GM21723 (cell line): Measurements from ENCODE around the gene NACA2.
"Not testable (repeated sequence)": the region's sequence is repeated elsewhere in the genome, so short reads cannot be mapped to it uniquely, and the experiment has no call there.

Source experiments
- ATAC-seq: cut with Tn5 transposase; IDR thresholded peaks from one replicate; pipeline ENCODE4 v1.9.1; 2021; ENCODE audit warnings: mild to moderate bottlenecking, moderate library complexity; ENCODE audit not compliant: unreplicated experiment

NACA2 gene

DNA sequence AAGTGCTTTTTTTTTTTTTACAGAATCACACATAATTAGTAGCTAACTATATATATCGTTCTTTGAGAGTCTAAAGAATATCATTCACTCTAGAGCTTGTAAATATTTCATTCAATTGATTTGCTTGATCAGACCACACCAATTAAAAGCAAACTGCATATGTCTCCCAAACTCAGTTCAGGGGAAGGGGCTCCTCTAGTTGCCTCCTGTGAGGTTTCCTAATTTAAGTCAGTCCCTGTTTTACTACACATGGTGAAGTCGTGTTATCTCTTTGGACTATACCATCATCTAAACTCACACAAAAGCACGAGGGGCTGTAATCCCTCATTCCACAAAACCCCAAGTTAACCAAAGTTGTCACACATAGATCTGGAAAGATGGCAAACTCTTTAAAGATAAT is 11.7 kb downstream of the NACA2 start:
- no peak for ATAC-seq

DNA sequence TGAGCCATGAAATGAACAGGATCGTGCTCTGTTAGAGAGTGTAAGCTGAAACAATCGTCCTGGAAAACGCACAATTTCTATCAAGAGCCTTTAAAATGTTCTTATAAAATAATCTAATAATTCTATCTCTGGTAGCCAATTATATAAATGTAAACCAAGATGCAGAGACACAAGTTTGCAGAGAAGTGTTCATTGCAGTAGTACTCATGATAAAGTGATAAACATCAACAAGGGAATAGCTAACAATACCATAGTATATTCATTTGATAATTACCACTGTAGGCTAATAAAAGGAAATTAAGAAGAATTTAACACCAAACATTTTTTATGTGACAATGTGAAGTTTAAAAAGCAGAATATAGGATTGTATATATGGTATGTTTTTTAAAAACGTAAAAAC is 12.4 kb downstream of the NACA2 start:
- no peak for ATAC-seq

DNA sequence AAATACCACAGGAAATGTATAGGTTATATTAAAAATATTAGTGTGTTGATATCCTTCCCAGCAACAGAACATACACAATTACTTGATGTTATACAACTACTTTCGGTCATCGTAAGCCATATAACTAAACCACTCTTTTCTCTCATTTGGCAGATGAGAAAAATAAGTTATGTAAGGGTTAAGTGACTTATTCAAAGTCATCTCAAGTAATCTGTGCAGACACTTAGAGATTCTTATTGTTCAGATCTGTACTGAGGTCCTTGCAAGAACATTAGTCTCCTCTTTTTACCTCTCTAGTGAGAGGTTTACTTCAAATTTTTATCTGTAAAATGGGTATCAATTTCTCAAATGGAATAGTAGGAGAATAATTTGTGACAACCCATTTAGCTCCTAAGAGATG is 15.0 kb downstream of the NACA2 start:
- ATAC-seq = no peak

DNA sequence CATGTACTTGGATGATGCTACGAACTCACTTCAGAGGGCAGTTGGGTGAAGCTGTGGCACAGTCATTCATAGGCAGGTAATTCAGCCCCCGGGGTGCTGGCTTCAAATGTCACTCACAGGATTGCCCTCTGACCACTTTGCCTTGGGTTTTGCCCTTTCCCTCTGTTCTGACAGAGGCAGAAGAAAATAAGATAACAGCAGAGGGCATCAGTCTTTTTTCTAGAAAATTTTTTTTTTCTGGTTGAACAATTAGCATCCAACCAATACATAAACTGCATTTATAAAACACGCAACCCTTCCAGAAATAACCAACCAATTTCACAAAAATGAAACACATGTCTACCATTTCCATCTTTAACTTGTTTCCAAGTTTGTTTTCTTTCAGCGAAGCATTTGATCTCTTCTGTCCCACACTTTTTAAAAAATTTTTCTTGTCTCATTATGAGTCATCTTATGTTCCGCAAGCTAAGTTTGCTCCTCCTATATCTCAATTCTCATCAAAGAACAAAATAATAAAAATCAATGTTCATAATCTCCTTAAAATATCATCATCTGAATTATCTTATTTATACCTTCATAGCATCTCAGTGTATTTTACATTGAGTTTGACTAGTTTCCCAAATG is 15.6 kb downstream of the NACA2 start:
- no peak for ATAC-seq

DNA sequence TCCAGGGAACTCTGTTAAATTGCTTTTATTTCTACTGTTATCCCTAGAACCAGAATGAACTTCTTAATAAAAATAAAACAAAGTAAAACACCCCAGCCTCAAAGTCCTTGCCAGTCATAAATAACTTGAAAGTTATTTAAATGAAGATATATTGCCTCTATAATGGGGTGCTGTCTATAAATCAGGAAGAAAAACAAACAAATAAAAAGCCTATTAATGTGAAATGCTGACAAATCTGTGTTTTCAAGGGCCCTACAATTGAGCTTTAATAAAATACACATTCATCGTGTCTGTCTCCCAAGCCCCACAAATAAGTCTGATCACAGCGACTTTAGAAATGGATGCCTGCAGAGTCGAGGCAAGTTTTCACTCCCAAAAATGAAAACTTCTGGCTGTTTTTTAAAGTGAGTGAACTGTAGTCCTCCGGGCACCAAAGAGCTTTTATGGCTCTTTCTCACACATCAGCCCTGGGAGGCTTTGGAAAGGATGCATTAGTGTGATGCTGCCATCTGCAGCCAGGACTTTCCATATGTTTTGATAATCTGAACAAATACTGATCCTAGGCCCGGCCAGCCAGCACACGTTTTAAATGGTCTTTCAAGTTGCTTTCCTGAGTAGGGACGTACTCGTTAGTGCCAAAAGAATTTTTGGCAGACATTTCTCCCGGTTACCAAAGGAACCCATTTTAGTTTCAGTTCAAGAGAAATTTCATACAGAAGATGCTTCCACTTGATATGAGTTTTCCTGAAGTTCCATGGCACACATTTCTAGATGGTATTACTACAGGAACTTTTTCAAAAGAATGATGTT is 16.3 kb downstream of the NACA2 start:
- no peak for ATAC-seq

DNA sequence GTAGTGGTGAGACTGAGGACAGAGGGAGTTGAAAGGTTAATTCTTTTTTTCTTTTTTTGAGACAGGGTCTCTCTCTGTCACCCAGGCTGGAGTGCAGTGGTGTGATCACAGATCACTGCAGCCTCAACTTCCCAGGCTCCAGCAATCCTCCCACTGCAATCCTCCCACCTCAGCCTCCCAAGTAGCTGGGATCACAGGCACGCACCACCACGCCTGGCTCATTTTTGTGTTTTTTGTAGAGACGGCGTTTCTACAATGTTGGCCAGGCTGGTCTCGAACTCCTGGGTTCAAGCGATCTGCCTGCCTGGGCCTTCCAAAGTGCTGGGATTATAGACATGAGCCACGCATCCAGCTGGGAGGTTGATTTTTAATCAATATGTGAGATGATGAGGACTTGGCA is 18.5 kb downstream of the NACA2 start:
- ATAC-seq = not testable (repeated sequence)

DNA sequence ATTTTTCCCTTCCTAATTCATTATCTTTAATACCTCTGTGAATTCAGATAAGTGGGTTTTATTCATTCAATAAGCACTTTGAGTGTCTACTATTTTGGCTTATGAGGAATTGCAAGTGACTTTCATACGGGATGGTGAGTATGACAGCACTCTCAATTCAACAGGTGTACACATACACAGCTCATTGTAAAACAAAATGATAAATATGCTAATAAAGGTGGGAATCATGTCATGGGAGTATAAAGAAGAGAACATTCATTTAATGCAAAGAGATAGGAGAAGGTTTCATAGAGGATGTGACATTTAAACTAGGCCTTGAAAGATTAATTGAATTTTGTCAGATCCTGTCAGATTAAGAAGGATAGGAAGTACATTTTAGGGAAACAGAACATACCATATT is 19.4 kb downstream of the NACA2 start:
- ATAC-seq = no peak

DNA sequence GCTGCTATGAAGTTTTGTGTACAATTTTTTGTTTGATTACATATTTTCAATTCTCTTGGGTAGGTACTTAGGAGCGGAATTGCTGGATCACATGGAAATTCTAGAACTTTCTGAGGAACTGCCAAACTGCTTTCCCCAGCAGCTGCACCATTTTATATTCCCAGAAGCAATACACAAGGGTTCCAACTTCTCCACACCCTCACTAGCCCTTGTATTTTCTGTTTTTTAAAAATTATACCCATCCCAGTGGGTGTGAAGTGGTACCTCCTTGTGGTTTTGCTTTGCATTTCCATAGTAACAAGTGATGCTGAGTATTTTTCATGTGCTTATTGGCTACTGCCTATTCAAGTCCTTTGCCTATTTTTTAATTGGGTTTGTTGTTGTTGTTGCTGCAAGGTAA is 20.9 kb downstream of the NACA2 start:
- no peak for ATAC-seq

DNA sequence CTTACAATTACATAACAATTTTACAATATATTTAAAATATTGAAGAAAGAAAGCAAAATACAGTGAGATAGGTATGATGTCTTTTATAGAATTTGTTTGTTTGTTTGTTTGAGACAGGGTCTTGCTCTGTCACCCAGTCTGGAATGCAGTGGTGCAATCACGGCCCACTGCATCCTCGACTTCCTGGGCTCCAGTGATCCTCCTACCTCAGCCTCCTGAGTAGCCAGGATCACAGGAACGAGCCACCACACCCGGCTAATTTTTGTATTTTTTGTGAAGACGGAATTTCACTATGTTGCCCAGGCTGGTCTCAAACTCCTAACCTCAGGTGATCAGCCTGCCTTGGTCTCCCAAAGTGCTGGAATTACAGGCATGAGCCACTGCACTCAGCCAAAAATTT is 21.5 kb downstream of the NACA2 start:
- not testable (repeated sequence) for ATAC-seq

DNA sequence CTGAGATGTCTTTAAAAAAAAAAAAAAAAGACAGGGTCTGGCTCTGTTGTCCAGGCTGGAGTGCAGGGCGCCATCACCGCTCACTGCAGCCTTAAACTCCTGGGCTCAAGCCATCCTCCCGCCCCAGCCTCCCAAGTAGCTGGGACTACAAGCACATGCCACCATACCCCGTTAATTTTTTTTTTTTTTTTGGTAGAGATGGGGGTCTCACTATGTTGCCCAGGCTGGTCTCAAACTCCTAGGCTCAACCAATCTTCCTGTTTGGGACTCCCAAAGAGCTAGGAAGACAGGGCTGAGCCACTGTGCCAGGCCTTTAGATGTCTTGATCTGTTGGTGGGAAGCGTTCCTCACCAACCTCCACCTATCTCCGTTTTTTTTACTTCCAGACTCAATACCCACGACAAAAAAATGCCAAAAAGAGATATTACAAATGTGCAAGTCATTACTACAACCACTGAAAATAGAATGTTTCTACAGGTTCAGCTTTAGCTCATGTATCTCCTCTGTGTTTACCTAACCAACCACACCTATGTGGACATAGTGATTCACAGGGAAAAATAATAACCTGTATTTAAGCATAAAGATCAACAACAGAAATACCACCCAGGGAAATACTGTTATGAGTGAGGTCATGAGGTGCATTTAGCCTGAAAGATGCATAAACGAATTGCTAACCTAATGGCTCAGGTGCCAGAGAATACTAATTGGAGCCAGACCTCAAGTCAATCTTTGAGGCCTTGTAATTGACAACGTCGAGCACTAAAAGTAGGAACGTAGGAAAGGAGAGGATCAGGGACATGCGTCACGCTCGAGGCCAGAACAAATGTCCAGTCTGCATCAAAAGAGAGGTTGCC is 22.6 kb downstream of the NACA2 start:
- no peak for ATAC-seq

DNA sequence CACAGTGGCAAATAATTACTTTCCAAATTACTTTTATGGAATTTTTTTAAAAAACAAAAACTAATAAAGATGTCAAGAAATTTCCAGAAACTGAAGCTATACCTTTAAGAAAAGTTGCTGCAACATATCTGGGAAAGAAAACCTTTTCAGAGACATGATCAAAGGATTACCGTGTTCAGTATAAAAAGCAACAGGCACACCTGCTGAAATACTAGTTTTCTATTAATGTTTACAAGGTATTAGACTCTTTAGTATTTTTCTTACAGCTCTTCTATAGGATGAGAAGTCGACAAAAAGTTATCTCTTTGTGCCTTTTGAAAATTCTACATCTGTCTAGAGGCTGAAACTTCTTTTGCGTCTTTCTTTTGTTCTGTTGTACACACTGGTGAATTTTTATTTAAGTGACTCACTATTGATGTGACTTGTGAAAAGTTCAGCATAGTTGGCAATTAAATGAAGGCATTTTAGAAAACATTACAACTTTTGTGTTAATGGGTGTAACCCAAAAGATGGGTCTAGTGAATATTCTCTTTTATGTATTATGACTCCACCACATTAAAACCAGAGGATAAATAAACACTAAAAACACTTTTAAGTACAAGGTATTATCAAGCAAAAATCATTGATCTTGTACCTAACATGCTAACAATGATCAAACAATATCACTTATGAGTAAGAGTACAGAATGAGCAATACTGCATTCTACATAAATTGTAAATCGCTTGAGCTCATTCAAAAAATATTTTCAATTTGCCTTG is 23.8 kb downstream of the NACA2 start:
- ATAC-seq = no peak

DNA sequence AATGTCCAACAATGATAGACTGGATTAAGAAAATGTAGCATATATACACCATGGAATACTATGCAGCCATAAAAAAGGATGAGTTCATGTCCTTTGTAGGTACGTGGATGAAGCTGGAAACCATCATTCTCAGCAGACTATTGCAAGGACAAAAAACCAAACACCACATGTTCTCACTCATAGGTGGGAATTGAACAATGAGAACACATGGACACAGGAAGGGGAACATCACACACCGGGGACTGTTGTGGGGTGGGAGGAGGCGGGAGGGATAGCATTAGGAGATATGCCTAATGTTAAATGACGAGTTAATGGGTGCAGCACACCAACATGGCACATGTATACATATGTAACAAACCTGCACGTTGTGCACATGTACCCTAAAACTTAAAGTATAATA is 24.6 kb downstream of the NACA2 start:
- ATAC-seq = not testable (repeated sequence)

DNA sequence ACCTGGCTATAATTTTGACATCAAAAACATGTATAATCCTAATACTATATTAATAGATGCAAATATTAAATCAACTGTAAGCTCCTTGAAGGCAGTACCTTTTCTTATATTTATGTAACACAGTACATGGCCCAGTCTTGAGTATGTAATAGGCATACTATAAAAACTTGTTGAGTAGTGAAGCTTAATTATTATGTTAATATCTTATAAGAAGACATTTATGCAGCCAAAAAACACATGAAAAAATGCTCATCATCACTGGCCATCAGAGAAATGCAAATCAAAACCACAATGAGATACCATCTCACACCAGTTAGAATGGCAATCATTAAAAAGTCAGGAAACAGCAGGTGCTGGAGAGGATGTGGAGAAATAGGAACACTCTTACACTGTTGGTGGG is 25.2 kb downstream of the NACA2 start:
- not testable (repeated sequence) for ATAC-seq

DNA sequence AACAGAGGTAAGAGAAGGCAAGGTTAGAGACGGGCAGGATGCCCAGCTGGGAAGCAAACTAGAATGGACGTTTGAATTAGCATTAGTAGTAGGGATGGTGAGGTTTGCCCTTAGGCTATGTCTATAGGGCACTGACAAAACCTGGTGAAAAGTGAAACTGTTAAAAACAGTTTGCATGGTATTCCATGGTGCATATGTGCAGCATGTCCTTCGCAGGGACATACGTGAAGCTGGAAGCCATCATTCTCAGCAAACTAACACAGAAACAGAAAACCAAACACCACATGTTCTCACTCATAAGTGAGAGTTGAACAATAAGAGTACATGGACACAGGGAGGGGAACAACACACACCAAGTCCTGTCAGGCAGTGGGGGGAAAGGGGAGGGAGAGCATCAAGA is 25.8 kb downstream of the NACA2 start:
- ATAC-seq = no peak

DNA sequence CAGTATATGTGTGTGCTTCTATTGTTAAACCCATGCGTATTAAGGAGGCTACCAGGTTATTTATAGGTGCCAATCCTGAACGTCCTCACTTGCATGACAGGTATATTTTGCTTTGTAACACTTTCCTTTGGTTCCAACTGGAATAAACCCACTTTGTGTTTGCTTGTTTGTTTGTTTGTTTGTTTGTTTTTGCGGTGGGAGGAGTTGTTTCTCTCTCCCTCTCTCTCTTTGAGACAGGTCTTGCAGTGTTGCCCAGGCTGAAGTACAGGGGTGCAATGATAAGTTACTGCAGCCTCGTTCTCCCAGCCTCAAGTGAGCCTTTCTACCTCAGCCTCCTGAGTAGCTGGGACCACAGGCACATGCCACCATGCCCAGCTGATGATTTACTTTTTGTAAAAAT is 28.7 kb downstream of the NACA2 start:
- no peak for ATAC-seq

DNA sequence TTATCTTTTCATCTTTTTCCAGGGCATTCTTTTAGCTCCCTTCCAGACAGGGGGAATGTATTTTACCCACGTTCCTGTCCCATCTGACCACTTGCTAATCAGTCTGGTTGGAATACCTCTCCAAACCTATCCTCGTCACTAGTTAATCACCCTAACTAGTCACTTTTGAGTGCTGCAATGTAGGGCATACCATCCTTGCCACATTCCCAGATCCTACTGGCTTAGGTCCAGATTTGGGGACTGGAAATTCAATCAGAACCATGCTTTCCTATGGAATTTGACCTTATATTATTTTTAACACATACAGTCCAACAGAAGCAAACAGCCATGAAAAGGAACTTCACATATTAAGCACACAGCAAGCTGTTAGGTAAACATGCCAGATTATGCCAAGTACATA is 29.7 kb downstream of the NACA2 start:
- no peak for ATAC-seq

DNA sequence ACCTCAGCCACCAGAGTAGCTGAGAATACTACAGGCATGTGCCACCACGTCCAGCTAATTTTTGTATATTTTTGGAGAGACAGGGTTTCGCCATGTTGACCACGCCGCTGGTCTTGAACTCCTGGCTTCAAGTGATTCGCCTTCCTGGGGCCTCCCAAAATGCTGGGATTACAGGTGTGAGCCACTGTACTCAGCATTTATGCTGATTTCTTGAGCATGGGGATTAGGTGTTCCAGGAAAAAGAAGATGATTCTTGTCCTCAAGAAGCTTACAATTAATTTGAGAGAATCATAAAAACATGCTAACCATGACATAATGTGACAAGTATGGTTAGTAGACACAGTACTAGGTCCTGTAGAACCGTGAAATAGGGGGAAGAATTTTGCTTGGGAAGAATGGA is 30.9 kb downstream of the NACA2 start:
- ATAC-seq = no peak

DNA sequence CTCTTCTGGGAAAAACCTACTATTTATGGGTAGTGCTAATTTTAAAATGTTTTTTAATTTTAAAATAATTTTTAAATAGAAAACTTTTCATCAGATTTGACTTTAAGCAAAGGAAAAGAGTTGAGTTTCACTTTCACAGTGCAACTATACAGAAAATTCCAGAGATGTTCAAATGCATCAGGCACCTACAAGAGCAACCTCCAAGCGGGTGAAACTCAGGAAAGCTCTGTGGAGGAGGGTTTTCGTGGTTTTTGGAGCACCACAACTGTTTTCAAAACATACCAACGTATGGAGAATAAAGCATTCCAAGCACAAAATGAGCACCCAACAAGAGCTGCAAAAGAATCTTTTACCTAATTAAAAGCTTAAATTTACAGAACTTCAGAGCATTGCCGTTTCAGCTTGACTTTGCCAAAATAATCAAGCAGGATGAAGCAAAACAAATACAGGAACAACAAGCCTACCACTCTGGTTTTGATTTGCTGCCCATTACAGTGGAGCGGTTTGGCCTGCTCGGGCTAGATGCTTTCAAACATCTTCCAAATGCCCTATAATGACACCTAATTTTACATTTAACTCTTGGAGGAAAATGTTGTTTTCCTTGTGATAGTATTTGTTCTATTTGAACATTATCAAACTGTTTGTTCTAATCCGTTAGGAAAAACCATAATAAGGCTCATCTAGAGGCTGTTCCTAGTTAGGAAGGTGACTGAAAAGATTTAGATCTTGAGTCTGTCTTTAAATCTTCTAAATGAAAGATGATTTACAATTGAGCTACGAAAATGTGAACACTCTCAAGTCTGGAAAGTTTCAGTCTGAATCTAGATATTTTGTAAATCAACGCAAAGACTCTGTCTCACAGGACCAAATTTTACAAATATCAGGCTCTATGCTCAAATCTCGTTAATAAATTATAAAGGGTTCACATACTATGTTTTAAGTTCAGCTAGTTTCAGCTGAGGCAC is 34.5 kb downstream of the NACA2 start:
- ATAC-seq = no peak

DNA sequence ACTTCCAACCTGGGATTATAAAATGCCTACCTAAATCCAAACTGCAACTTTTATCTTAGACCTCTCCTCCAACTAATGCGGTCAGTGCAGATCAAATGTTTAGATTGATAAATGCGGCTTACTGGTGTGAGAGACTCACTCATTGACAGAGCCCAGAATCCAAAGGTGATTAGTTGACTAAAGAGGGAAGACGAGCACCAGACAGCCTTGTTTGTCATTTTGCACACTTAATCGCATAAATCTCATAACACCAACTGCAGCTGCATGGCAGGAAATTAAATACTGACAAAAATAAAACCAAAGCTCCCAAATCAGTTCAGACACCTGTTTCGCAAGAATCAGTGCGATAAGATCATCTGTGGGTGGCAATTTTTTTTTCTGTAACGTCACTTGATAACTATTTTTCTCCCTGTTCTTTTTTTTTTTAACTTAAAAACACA is 35.9 kb downstream of the NACA2 start:
- ATAC-seq = no peak

DNA sequence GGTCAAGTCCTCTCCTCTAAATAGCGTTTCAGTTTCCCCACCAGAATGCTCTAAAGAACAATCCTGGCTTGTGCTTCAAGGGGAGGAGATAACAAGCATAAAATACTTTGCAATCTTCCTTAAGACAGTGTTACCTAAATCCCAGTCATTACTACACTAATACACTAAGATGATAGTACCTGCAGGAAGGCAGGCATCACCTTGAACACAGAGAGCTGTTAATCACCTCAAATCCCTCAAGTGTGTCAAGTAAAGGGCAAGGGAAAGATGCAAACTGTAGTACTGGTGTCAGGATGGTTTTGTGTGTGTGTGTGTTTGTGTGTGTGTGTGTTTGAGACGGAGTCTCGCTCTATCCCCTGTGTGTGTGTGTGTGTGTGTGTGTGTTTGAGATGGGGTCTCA is 36.8 kb downstream of the NACA2 start:
- ATAC-seq = no peak
